Gastroesophageal sphincter (tissue), 3 donors: ENCODE data around the gene CALU.

ENCODE experiments used
- CTCF ChIP-seq, 4 experiments: fragments of 200-600 bp in 2 of 4; fragments of 450-650 bp in 2 of 4; sonication (generic) in 1 of 4; IDR thresholded peaks; one replicate each; pipeline ENCODE4 v1.5.1; 2017 to 2019; ENCODE audit warnings: antibody characterized with exemption in 4 of 4, mild to moderate bottlenecking in 2 of 4, moderate library complexity in 2 of 4
- EP300 ChIP-seq: sonication (generic); formaldehyde crosslinking; IDR thresholded peaks from one replicate; pipeline ENCODE4 v1.6.1; 2017; ENCODE audit warnings: antibody characterized with exemption, mild to moderate bottlenecking
- POLR2AphosphoS5 ChIP-seq: sonication (generic); formaldehyde crosslinking; IDR thresholded peaks from one replicate; pipeline ENCODE4 v1.6.1; 2017; ENCODE audit warnings: antibody characterized with exemption

- no peak for TF ChIP-seq CTCF (IDR thresholded peaks at IDR 0.05)
- no peak for TF ChIP-seq POLR2AphosphoS5
- no peak for TF ChIP-seq EP300
Measured at GRCh38 chr7:128796327-128796726, 57.2 kb downstream of the CALU start.
